Stomach (tissue), 9 donors: Measurements from ENCODE around the gene CDKL1. TPM values are rescaled to one million over a fixed set of nuclear protein-coding genes. Genes with fewer than 3 reads are reported as not detected.

Experiments used
- DNase-seq, 2 donors: peaks; one replicate each; pipeline versions ENCODE4 v3.0.0 to v3.0.0-alpha.2; 2013 to 2019
- H3K27ac ChIP-seq, 5 donors: fragments of 200-600 bp in 4 of 5; sonication (generic) in 4 of 5; one replicate each; pipeline ENCODE4 v1.5.1; 2013 to 2019; ENCODE audit warnings: mild to moderate bottlenecking in 1 of 5, moderate library complexity in 1 of 5
- H3K27me3 ChIP-seq, 3 donors: fragments of 200-600 bp; sonication (generic); one replicate each; pipeline ENCODE4 v1.5.1; 2017 to 2019; ENCODE audit warnings: mixed run types in 1 of 3
- H3K36me3 ChIP-seq, 4 donors: fragments of 200-600 bp; sonication (generic); 1 replicate in 3 of 4; 2 replicates in 1 of 4; pipeline ENCODE4 v1.5.1; 2016 to 2019
- H3K4me1 ChIP-seq, 4 donors: fragments of 200-600 bp; sonication (generic); one replicate each; pipeline ENCODE4 v1.5.1; 2016 to 2019
- H3K4me3 ChIP-seq, 4 donors: fragments of 200-600 bp; sonication (generic) in 3 of 4; one replicate each; pipeline ENCODE4 v1.5.1; 2016 to 2019; ENCODE audit warnings: mild to moderate bottlenecking in 1 of 4
- H3K9me3 ChIP-seq, 4 donors: fragments of 200-600 bp; sonication (generic); one replicate each; pipeline ENCODE4 v1.5.1; 2016 to 2019
- CTCF ChIP-seq, 7 experiments: fragments of 450-650 bp in 4 of 7; fragments of 200-600 bp in 3 of 7; sonication (generic) in 3 of 7; IDR thresholded peaks; one replicate each; pipeline ENCODE4 v1.5.1; 2016 to 2019; ENCODE audit warnings: antibody characterized with exemption in 7 of 7, control low read depth in 2 of 7, mild to moderate bottlenecking in 1 of 7
- EP300 ChIP-seq: sonication (generic); formaldehyde crosslinking; IDR thresholded peaks from one replicate; pipeline ENCODE4 v1.6.1; 2017; ENCODE audit warnings: antibody characterized with exemption
- POLR2A ChIP-seq, 4 donors: fragments of 450-650 bp; IDR thresholded peaks; one replicate each; pipeline ENCODE4 v1.6.1; 2016; ENCODE audit warnings: antibody characterized with exemption in 4 of 4, control low read depth in 2 of 4, mild to moderate bottlenecking in 1 of 4, moderate library complexity in 1 of 4
- POLR2AphosphoS5 ChIP-seq, 3 donors: sonication (generic); formaldehyde crosslinking; IDR thresholded peaks; one replicate each; pipeline ENCODE4 v1.6.1; 2016; ENCODE audit warnings: antibody characterized with exemption in 3 of 3
- WGBS, 5 donors: extraction: QIAGEN DNeasy Blood & Tissue Kit in 3 of 5; methylation state at CpG; one replicate each; pipeline versions ENCODE4 v1.1.5 to v1.1.7; 2013 to 2018; 5-methylcytosine and 5-hydroxymethylcytosine counted together
- intact Hi-C: fragments of 100-400 bp; cut with DNase I; formaldehyde crosslinking; loops from one replicate; pipeline ENCODE4 v1.15.1; 2023; ENCODE audit warnings: low total_unique reads
- polyA plus RNA-seq, 3 donors: library from polyadenylated mRNA; stranded (reverse); fragments of 200-250 nt; gene quantifications; one replicate each; pipeline ENCODE4 v1.2.3, GENCODE V29; 2013
- total RNA-seq, 5 donors: library from RNA; depleted of rRNA; stranded (reverse); fragments of >200 nt; gene quantifications; one replicate each; pipeline versions ENCODE4 v1.1.0 to v1.2.3, GENCODE V29; 2014 to 2016
- donor health status: healthy with polysubstance abuse.
- donor health status: Bipolar disorder and iron deficiency.
- donor health status: healthy.

Gene CDKL1
- total and polyA plus RNA-seq, 8 donors: 0.61 to 174 (median 1.4) TPM; not detected in 1

GRCh38 chr14:50402965-50403364, 6.3 kb upstream of the CDKL1 start:
- peaks cover 0 to 16% (median 7%) of the 10 kb centered on the region in 4 donors for H3K4me1 ChIP-seq
- intact Hi-C loops: no loop called here
- no peak overlapping the region for H3K27ac ChIP-seq
- no peaks in the 10 kb centered on the region for H3K27me3 ChIP-seq
- WGBS, 5 donors: 50 to 71% (median 64%) methylated on average over 1 of the region's 1 CpG
- no peaks in the 10 kb centered on the region for H3K36me3 ChIP-seq
- H3K4me3 ChIP-seq: no peak overlapping the region
- no peak for DNase-seq
- H3K9me3 ChIP-seq: no peaks in the 10 kb centered on the region
- no peak for TF ChIP-seq POLR2A (IDR thresholded peaks at IDR 0.05)
- TF ChIP-seq CTCF (IDR thresholded peaks at IDR 0.05): no peak
- no peak for TF ChIP-seq POLR2AphosphoS5 (IDR thresholded peaks at IDR 0.05)
- no peak for TF ChIP-seq EP300

GRCh38 chr14:50400461-50400860, 3.8 kb upstream of the CDKL1 start:
- Histone ChIP-seq H3K4me3 (no peak overlapping the region), H3K4me1 (peaks cover 6 to 30% (median 19%) of the 10 kb centered on the region in 4 donors), H3K9me3 (no peaks in the 10 kb centered on the region), H3K36me3 (no peaks in the 10 kb centered on the region), H3K27me3 (no peaks in the 10 kb centered on the region), H3K27ac (no peak overlapping the region)
- WGBS, 5 donors: 95 to 99% (median 98%) methylated on average over 2 of the region's 2 CpGs
- DNase-seq: no peak
- intact Hi-C loops: no loop called here
- TF ChIP-seq EP300: no peak
- no peak for TF ChIP-seq POLR2A (IDR thresholded peaks at IDR 0.05)
- no peak for TF ChIP-seq POLR2AphosphoS5 (IDR thresholded peaks at IDR 0.05)
- TF ChIP-seq CTCF (IDR thresholded peaks at IDR 0.05): no peak

- peaks cover 6 to 36% (median 23%) of the 10 kb centered on the region in 4 donors for H3K4me1 ChIP-seq
- H3K36me3 ChIP-seq: no peaks in the 10 kb centered on the region
- intact Hi-C loops: no loop called here
- no peaks in the 10 kb centered on the region for H3K27me3 ChIP-seq
- WGBS, 5 donors: 59 to 69% (median 62%) methylated on average over 6 of the region's 6 CpGs
- H3K27ac ChIP-seq: no peak overlapping the region
- peak in 1 of 2 donors; percentile 49 for DNase-seq
- H3K9me3 ChIP-seq: no peaks in the 10 kb centered on the region
- no peak overlapping the region for H3K4me3 ChIP-seq
- TF ChIP-seq EP300 (no peak), POLR2AphosphoS5 (IDR thresholded peaks at IDR 0.05) (no peak), CTCF (IDR thresholded peaks at IDR 0.05) (no peak), POLR2A (IDR thresholded peaks at IDR 0.05) (no peak)
Measured at GRCh38 chr14:50399251-50400032, 2.8 kb upstream of the CDKL1 start.

GRCh38 chr14:50398189-50398580, 1.5 kb upstream of the CDKL1 start:
- peak overlapping the region in 1 of 5 donors; percentile 85 for H3K27ac ChIP-seq
- peaks cover 6 to 36% (median 23%) of the 10 kb centered on the region in 4 donors for H3K4me1 ChIP-seq
- H3K9me3 ChIP-seq: no peaks in the 10 kb centered on the region
- DNase-seq: no peak
- whole genome bisulfite sequencing, 5 donors: 60 to 82% (median 74%) methylated on average over 2 of the region's 2 CpGs
- intact Hi-C loops: no loop called here
- H3K4me3 ChIP-seq: no peak overlapping the region
- no peak for TF ChIP-seq POLR2AphosphoS5 (IDR thresholded peaks at IDR 0.05)
- no peak for TF ChIP-seq EP300
- TF ChIP-seq CTCF (IDR thresholded peaks at IDR 0.05): no peak
- TF ChIP-seq POLR2A (IDR thresholded peaks at IDR 0.05): no peak
- no peaks in the 10 kb centered on the region for H3K36me3 ChIP-seq
- H3K27me3 ChIP-seq: no peaks in the 10 kb centered on the region
